GM21576 (cell line): ENCODE data around the gene PDE3A.

ENCODE experiments used
- ATAC-seq: cut with Tn5 transposase; IDR thresholded peaks from one replicate; pipeline ENCODE4 v1.9.1; 2021; ENCODE audit warnings: mild to moderate bottlenecking, moderate library complexity; ENCODE audit not compliant: unreplicated experiment

The PDE3A gene

GRCh38 chr12:20420557-20420956 lies 52.2 kb downstream of the PDE3A start:
- no peak for ATAC-seq

GRCh38 chr12:20421421-20421820 lies 53.1 kb downstream of the PDE3A start:
- no peak for ATAC-seq

- ATAC-seq = no peak
Observed at GRCh38 chr12:20423557-20423956, 55.2 kb downstream of the PDE3A start.

GRCh38 chr12:20424841-20425240 lies 56.5 kb downstream of the PDE3A start:
- no peak for ATAC-seq

GRCh38 chr12:20426191-20426590 lies 57.9 kb downstream of the PDE3A start:
- no peak for ATAC-seq

GRCh38 chr12:20426957-20427356 lies 58.6 kb downstream of the PDE3A start:
- ATAC-seq = no peak

GRCh38 chr12:20429852-20430251 lies 61.5 kb downstream of the PDE3A start:
- ATAC-seq = no peak

GRCh38 chr12:20432290-20432689 lies 64.0 kb downstream of the PDE3A start:
- no peak for ATAC-seq

GRCh38 chr12:20434996-20435395 lies 66.7 kb downstream of the PDE3A start:
- ATAC-seq = no peak

GRCh38 chr12:20436316-20436715 lies 68.0 kb downstream of the PDE3A start:
- ATAC-seq = no peak

- no peak for ATAC-seq
Observed at GRCh38 chr12:20438299-20438779, 70.0 kb downstream of the PDE3A start.

GRCh38 chr12:20439626-20440025 lies 71.3 kb downstream of the PDE3A start:
- no peak for ATAC-seq

- ATAC-seq = no peak
Observed at GRCh38 chr12:20440408-20440807, 72.1 kb downstream of the PDE3A start.

GRCh38 chr12:20442322-20442721 lies 74.0 kb downstream of the PDE3A start:
- ATAC-seq = no peak

- ATAC-seq = no peak
Observed at GRCh38 chr12:20443255-20443654, 74.9 kb downstream of the PDE3A start.

- no peak for ATAC-seq
Observed at GRCh38 chr12:20443792-20444191, 75.5 kb downstream of the PDE3A start.

- no peak for ATAC-seq
Observed at GRCh38 chr12:20444595-20445170, 76.3 kb downstream of the PDE3A start.

- no peak for ATAC-seq
Observed at GRCh38 chr12:20445687-20446086, 77.3 kb downstream of the PDE3A start.

GRCh38 chr12:20446836-20447235 lies 78.5 kb downstream of the PDE3A start:
- ATAC-seq = no peak

- ATAC-seq = no peak
Observed at GRCh38 chr12:20448781-20449180, 80.4 kb downstream of the PDE3A start.

GRCh38 chr12:20450591-20451180 lies 82.3 kb downstream of the PDE3A start:
- no peak for ATAC-seq

GRCh38 chr12:20451761-20452160 lies 83.4 kb downstream of the PDE3A start:
- no peak for ATAC-seq

- ATAC-seq = no peak
Observed at GRCh38 chr12:20452496-20453010, 84.2 kb downstream of the PDE3A start.
